ENCODE measurements around the gene TMEM144.

DNA sequence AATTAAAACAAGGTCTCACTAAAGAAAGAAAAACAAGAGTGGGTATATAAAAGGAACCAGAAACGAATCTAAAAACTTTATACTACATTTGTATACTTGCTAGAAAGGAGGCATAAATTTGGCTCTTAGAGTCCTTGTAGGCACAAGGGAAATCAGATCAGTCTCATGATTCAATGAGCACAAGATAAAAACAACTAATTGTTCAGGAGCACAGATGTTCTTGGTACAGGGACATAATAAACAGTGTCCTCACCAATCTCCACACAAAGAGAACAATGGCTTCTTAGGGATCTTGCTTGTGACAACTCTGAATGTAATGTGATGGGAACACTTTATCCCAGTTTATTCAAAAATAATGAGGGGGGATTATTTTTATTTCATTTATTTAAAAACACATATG lies 28.3 kb downstream of the TMEM144 start:
- TF ChIP-seq EZH2 (IDR thresholded peaks at IDR 0.05; ENCODE audit: insufficient read depth, poor library complexity, severe bottlenecking) (no peak), EZH2phosphoT487 (IDR thresholded peaks at IDR 0.05; ENCODE audit: insufficient read depth, low read depth) (no peak)

All from GM23248 (cell line).